Calu3 (cell line): ENCODE data around the gene CMTM1. TPM values are rescaled to one million over a fixed set of nuclear protein-coding genes. Genes with fewer than 3 reads are reported as not detected.

Experiments
- Bru-seq: library from RNA; stranded (reverse); fragments of 400-500 nt; gene quantifications from one replicate; lab custom pipeline; 2021; lab: Mats Ljungman, UMichigan
- BruChase-seq, 2 experiments: library from RNA; stranded (reverse); fragments of 400-500 nt; gene quantifications; one replicate each; lab custom pipeline; 2021; lab: Mats Ljungman, UMichigan
- BruUV-seq: library from RNA; stranded (reverse); fragments of 400-500 nt; replicated peaks from 2 replicates; lab custom pipeline; 2021; lab: Mats Ljungman, UMichigan
- CTCF ChIA-PET: fragments of 300-600 bp; sonication (Branson Sonifier 250); formaldehyde crosslinking; loops from one replicate; lab custom pipeline; 2022; ENCODE audit warnings: antibody characterized with exemption; lab: Charles Lee
- DNase-seq: peaks from one replicate; pipeline ENCODE4 v3.0.0; 2022
- H3K27ac Mint-ChIP-seq: one replicate; pipeline ENCODE4 v1.8.0; 2022; ENCODE audit warnings: mixed read lengths; ENCODE audit not compliant: unreplicated experiment
- H3K27me3 Mint-ChIP-seq: one replicate; pipeline ENCODE4 v1.8.0; 2022; ENCODE audit warnings: mixed read lengths; ENCODE audit not compliant: unreplicated experiment
- H3K36me3 Mint-ChIP-seq: one replicate; pipeline ENCODE4 v1.8.0; 2022; ENCODE audit warnings: mild to moderate bottlenecking, moderate library complexity, mixed read lengths; ENCODE audit not compliant: insufficient read depth, unreplicated experiment
- H3K4me1 Mint-ChIP-seq: one replicate; pipeline ENCODE4 v1.8.0; 2022; ENCODE audit warnings: mild to moderate bottlenecking, low read depth, mixed read lengths; ENCODE audit not compliant: unreplicated experiment
- H3K4me3 Mint-ChIP-seq: one replicate; pipeline ENCODE4 v1.8.0; 2022; ENCODE audit warnings: mild to moderate bottlenecking, low read depth, moderate library complexity, mixed read lengths; ENCODE audit not compliant: unreplicated experiment
- H3K9me3 Mint-ChIP-seq: one replicate; pipeline ENCODE4 v1.8.0; 2022; ENCODE audit warnings: low read depth, mixed read lengths; ENCODE audit not compliant: unreplicated experiment
- CTCF ChIP-seq: fragments of 200-600 bp; IDR thresholded peaks from one replicate; pipeline ENCODE4 v1.8.0; 2022; ENCODE audit warnings: antibody characterized with exemption; ENCODE audit not compliant: unreplicated experiment
- intact Hi-C: fragments of 100-400 bp; cut with micrococcal nuclease; formaldehyde crosslinking; loops from one replicate; pipeline ENCODE4 v1.10.0; 2022; ENCODE audit not compliant: unreplicated experiment
- long read RNA-seq: library from polyadenylated mRNA; stranded (forward); transcript quantifications from one replicate; pipeline ENCODE4 v2.0.0, GENCODE V29; 2022
- total RNA-seq: library from RNA; stranded (reverse); gene quantifications from 2 replicates; pipeline ENCODE4 v1.2.3, GENCODE V29; 2022

The CMTM1 gene
- 48.4 and 72.1 TPM in 2 replicates for total RNA-seq
- Bru-seq, nascent RNA: percentile 94 among the genes with signal in this experiment
- percentile 98 among the genes with signal in this experiment for BruChase-seq, experiment 1, labeled RNA remaining after a 6-hour chase
- percentile 98 among the genes with signal in this experiment for BruChase-seq, experiment 2, labeled RNA remaining after a 2-hour chase
- long read RNA-seq: 0 reads

- H3K36me3 Mint-ChIP-seq: peaks cover 79% of the 10 kb centered on the region
- H3K27me3 Mint-ChIP-seq: no peaks in the 10 kb centered on the region
- peaks cover 29% of the 10 kb centered on the region for H3K4me1 Mint-ChIP-seq
- BruUV-seq: no TSS peak
- H3K27ac Mint-ChIP-seq: peak within 1 kb of the TSS; percentile 90
- CTCF ChIA-PET: no interaction called here
- H3K4me3 Mint-ChIP-seq: no peak within 1 kb of the TSS
- TF ChIP-seq CTCF: no peak
- no peak for DNase-seq
- intact Hi-C loops: no loop called here
- H3K9me3 Mint-ChIP-seq: no peaks in the 10 kb centered on the region
These were observed at the start of gene CMTM1 for GRCh38 chr16:66566051-66566901. CMTM1 (plus strand) TSS chr16:66566439; CDS start chr16:66566514, 75 bp downstream.

DNA sequence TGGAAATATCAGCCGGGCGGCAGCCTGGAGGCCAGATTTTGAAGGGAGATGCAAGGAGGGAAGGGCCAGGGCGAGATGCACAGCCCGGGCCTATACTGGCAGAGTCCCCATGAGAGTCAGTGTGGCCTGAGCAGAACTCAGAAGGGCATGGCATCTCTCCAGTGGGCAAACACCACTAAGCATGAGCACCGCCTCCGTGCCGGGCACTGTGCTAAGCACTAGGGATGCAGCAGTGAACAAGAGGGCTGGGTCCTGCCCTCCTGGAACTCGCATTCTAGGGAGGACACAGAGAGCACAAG is 49.8 kb upstream of the CMTM1 start:
- H3K4me1 Mint-ChIP-seq: peaks cover 82% of the 10 kb centered on the region
- H3K36me3 Mint-ChIP-seq: peaks cover 70% of the 10 kb centered on the region
- CTCF ChIA-PET: no interaction called here
- no peak for TF ChIP-seq CTCF
- H3K9me3 Mint-ChIP-seq: no peaks in the 10 kb centered on the region
- BruUV-seq: no TSS peak
- peak overlapping the region; percentile 60 for H3K4me3 Mint-ChIP-seq
- DNase-seq: no peak
- intact Hi-C loops: loop anchor here (1.0 to 2.0 kb wide), 2 partner anchors 32 to 36 kb away; partner anchors contain the start of gene CKLF
- peak overlapping the region; percentile 99 for H3K27ac Mint-ChIP-seq
- H3K27me3 Mint-ChIP-seq: no peaks in the 10 kb centered on the region

DNA sequence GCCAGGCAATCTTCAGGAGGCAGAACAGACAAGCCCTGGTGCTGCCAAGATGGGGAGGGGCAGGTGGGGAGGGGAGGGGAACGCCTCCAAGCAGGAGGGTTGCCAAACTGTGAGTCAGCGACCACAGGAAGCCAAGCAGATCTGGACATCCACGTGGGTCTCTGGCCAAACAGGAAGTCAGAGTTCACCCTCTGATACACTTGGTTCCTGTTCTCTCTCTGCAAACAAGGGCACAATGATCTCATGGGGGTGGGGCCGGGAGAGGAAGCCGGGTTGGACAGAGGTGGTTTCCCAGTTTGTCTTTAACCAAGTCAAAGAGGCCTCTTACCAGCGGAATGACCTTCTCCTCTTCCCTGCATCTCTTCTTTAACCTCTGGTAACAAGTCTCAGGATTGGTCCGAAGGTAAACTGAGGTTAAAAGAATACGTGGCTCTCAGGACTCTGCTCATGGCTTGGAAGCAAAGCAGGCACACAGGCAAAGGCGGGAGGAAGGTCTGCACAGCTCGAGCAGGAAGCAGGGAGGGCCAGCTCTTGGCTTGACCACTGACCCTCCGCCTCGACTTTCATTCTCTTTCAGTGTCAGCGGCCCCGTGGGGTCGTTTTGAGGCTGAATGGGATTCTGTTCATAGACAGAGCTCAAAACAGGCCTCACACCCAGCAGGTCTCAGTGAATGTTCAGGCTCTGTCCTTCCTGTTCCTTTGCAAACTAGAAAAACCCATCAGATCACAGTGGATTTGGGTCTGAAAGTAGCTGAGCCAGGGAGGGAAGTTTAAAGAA is 49.2 kb upstream of the CMTM1 start:
- peak overlapping the region; percentile 60 for H3K4me3 Mint-ChIP-seq

More for the DNA sequence above, 49.2 kb upstream of the CMTM1 start:
- intact Hi-C loops: loop anchor here (1.0 to 2.0 kb wide), 2 partner anchors 33 to 36 kb away; partner anchors contain the start of gene CKLF
- peaks cover 82% of the 10 kb centered on the region for H3K4me1 Mint-ChIP-seq
- peak overlapping the region; percentile 99 for H3K27ac Mint-ChIP-seq
- no peaks in the 10 kb centered on the region for H3K9me3 Mint-ChIP-seq
- CTCF ChIA-PET: interaction anchor here (0.5 to 0.9 kb wide), 2 partner anchors 9 to 12 kb away, joined by 3 to 5 read pairs; no protein-coding TSS in a partner anchor
- TSS peak; percentile 91 for BruUV-seq
- peaks cover 70% of the 10 kb centered on the region for H3K36me3 Mint-ChIP-seq
- DNase-seq: peak; percentile 98
- no peak for TF ChIP-seq CTCF
- H3K27me3 Mint-ChIP-seq: no peaks in the 10 kb centered on the region
